GM19099 (cell line): ENCODE measurements around the gene KIAA2012.

ENCODE experiments used
- POLR2A ChIP-seq: IDR thresholded peaks from 3 replicates; pipeline ENCODE4 v1.6.1; 2011; ENCODE audit warnings: low read depth; ENCODE audit not compliant: insufficient read length; ENCODE audit errors: extremely low read depth

KIAA2012 gene

GRCh38 chr2:202161151-202161835 is 88.2 kb downstream of the KIAA2012 start:
- TF ChIP-seq POLR2A = no peak

GRCh38 chr2:202164411-202164810 is 91.4 kb downstream of the KIAA2012 start:
- no peak for TF ChIP-seq POLR2A

- TF ChIP-seq POLR2A = no peak
These were observed 92.2 kb downstream of the KIAA2012 start for GRCh38 chr2:202165208-202165607.

- TF ChIP-seq POLR2A = no peak
These were observed 92.9 kb downstream of the KIAA2012 start for GRCh38 chr2:202165945-202166344.

- no peak for TF ChIP-seq POLR2A
These were observed 96.1 kb downstream of the KIAA2012 start for GRCh38 chr2:202169131-202169530.

GRCh38 chr2:202169832-202170424 is 96.9 kb downstream of the KIAA2012 start:
- TF ChIP-seq POLR2A = no peak

- no peak for TF ChIP-seq POLR2A
These were observed 98.3 kb downstream of the KIAA2012 start for GRCh38 chr2:202171241-202171825.

GRCh38 chr2:202172439-202173211 is 99.6 kb downstream of the KIAA2012 start:
- TF ChIP-seq POLR2A = no peak

- TF ChIP-seq POLR2A = no peak
These were observed 105.4 kb downstream of the KIAA2012 start for GRCh38 chr2:202178346-202178958.

- no peak for TF ChIP-seq POLR2A
These were observed 111.5 kb downstream of the KIAA2012 start for GRCh38 chr2:202184557-202184956.

GRCh38 chr2:202185156-202185555 is 112.1 kb downstream of the KIAA2012 start:
- TF ChIP-seq POLR2A = no peak

- TF ChIP-seq POLR2A = no peak
These were observed 113.7 kb downstream of the KIAA2012 start for GRCh38 chr2:202186641-202187202.

- no peak for TF ChIP-seq POLR2A
These were observed 114.5 kb downstream of the KIAA2012 start for GRCh38 chr2:202187570-202187969.

GRCh38 chr2:202193305-202193704 is 120.2 kb downstream of the KIAA2012 start:
- TF ChIP-seq POLR2A = no peak

- no peak for TF ChIP-seq POLR2A
These were observed 120.9 kb downstream of the KIAA2012 start for GRCh38 chr2:202193881-202194353.
